Skeletal muscle tissue (tissue), 4 donors: ENCODE data around the gene DGKZ. TPM values are rescaled to one million over a fixed set of nuclear protein-coding genes. Genes with fewer than 3 reads are reported as not detected.

ENCODE experiments used
- H3K27ac ChIP-seq: one replicate; pipeline ENCODE4 v1.7.0; 2013; ENCODE audit warnings: mild to moderate bottlenecking, low read depth, low read length, inconsistent platforms
- H3K27me3 ChIP-seq, 3 donors: one replicate each; pipeline ENCODE4 v1.7.0; 2013; ENCODE audit warnings: low read length in 3 of 3; ENCODE audit not compliant: control insufficient read depth in 3 of 3, insufficient read depth in 3 of 3
- H3K36me3 ChIP-seq, 3 donors: one replicate each; pipeline ENCODE4 v1.7.0; 2013; ENCODE audit warnings: low read length in 3 of 3; ENCODE audit not compliant: control insufficient read depth in 3 of 3, insufficient read depth in 3 of 3
- H3K4me1 ChIP-seq, 3 donors: one replicate each; pipeline ENCODE4 v1.7.0; 2013; ENCODE audit warnings: low read length in 3 of 3, mild to moderate bottlenecking in 3 of 3; ENCODE audit not compliant: control insufficient read depth in 3 of 3, insufficient read depth in 3 of 3
- H3K4me3 ChIP-seq, 3 donors: one replicate each; pipeline ENCODE4 v1.7.0; 2013; ENCODE audit warnings: low read length in 3 of 3
- H3K9ac ChIP-seq, 3 donors: one replicate each; pipeline ENCODE4 v1.7.0; 2013; ENCODE audit warnings: low read length in 3 of 3, mild to moderate bottlenecking in 3 of 3, moderate library complexity in 2 of 3, low read depth in 1 of 3
- H3K9me3 ChIP-seq, 3 donors: one replicate each; pipeline ENCODE4 v1.7.0; 2013; ENCODE audit warnings: low read length in 3 of 3; ENCODE audit not compliant: control insufficient read depth in 3 of 3
- total RNA-seq: library from RNA; depleted of rRNA; stranded (reverse); fragments of >200 nt; gene quantifications from one replicate; pipeline ENCODE4 v1.2.3, GENCODE V29; 2014
- donor health status: Osteomylitis.

Gene DGKZ
- total RNA-seq, 1 donor from 2014 or later = 22.4 TPM

DNA sequence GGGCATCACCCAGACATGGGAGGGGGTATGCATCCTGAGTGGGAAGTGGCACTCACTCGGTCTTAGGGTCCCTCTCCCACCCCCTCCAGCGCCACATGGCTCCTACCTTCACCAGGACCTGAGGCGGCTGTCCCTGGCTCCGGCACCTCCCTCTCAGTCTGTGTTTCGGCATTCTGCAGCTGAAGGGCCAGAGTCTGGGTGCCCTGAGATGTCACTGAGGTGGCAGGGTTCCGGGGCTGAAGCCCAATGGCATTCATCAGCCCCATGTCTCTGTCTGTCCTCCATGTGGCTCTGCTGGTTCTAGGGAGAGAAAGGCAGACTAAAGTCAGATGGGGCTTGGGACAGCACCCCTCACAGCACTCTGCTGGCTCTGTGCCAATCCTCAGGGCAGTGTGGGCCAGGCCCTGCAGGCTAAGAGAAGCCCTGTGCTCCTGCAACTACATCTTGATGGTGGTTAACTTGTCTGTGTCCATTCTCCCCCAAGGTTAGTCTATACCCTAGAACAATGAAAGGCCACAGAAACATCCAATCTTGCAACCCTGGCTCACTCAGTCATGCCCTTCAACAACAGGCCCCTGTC, 61.2 kb downstream of the DGKZ start:
- Histone ChIP-seq H3K9ac (no peak overlapping the region), H3K27ac (no peak overlapping the region)

DNA sequence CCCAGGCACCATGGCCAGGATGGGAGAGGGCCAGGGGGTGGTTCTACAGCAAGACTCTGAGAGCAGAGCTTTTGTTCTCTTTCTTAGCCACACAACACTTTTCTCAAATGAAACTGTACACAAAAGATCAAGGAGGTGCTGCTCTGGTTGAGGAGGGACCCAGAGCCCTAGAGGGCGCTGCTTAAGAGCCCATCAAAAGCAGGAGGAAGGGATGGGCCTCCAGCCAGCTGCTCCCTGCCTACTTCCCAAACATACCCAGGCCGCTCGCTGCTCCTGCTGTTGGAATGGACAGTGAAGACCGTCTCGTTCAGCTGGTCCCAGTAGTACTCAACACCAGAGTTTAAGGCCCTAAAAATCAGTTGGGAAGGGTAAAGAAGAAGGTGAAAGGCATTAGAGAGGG, 62.8 kb downstream of the DGKZ start:
- H3K9me3 ChIP-seq = no peaks in the 10 kb centered on the region
- H3K4me3 ChIP-seq = no peak overlapping the region
- peaks cover 0 to under 1% (median 0%) of the 10 kb centered on the region in 3 donors for H3K4me1 ChIP-seq
- H3K36me3 ChIP-seq = peaks cover 38 to 44% (median 42%) of the 10 kb centered on the region in 3 donors
- no peaks in the 10 kb centered on the region for H3K27me3 ChIP-seq
- H3K27ac ChIP-seq = no peak overlapping the region
- H3K9ac ChIP-seq = no peak overlapping the region

More for the DNA sequence above, 61.2 kb downstream of the DGKZ start:
- Histone ChIP-seq H3K27me3 (no peaks in the 10 kb centered on the region), H3K36me3 (peaks cover 29 to 34% (median 30%) of the 10 kb centered on the region in 3 donors), H3K4me1 (peaks cover 0 to 8% (median 2%) of the 10 kb centered on the region in 3 donors), H3K9me3 (no peaks in the 10 kb centered on the region), H3K4me3 (no peak overlapping the region)

DNA sequence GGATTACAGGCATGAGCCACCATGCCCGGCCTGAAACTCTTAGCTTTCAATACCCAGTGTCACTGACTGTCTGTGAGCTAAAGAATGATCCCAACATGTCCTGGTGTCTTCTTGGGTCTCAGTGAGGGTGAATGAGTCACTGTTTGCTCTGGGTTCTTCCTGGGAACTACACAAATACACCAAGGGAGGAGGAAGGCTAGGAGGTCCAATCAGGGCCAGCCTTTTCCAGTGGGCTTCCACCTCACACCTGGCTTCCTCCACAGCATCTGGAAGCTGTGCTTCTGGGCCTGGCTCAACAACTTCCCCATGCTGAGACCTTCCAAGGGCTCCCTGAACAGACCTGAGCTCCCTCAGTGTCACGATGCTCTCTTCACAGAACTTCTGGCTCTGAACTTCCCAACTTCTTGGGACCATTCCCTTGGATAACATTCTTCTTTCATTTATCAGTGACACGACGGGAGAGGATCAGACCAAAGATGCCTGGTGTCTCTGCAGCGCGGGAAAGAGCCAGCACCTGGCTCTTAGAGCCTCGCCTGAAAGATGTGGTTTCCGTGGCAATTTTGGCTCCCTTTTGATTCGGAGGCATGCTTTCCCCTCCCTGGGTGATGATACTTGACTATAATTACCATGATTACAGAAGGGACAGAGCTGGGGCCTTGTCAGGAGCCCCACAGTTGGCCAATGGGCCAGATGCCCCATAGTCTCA, 66.7 kb downstream of the DGKZ start:
- Histone ChIP-seq H3K9ac (no peak overlapping the region), H3K4me3 (no peak overlapping the region), H3K27ac (no peak overlapping the region), H3K36me3 (peaks cover 34 to 48% (median 46%) of the 10 kb centered on the region in 3 donors), H3K4me1 (no peaks in the 10 kb centered on the region), H3K9me3 (no peaks in the 10 kb centered on the region), H3K27me3 (no peaks in the 10 kb centered on the region)

DNA sequence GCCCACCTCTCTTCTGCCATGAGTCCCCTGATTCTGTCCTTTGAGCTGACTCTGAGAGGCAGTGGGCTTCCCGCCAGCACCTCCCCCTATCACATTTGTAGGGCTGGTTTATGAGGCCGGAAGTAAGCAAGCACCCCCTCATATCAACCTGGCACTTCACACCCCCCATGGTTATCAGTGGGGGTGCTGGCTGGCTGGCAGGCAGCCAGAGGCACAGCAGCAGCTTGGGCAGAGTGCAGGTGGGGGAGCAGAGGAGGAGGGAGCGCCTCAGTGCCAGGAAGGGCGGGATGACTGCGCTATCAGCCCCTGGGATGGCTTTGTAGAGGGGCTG, 67.2 kb downstream of the DGKZ start:
- peaks cover 32 to 46% (median 44%) of the 10 kb centered on the region in 3 donors for H3K36me3 ChIP-seq
- no peak overlapping the region for H3K27ac ChIP-seq
- no peaks in the 10 kb centered on the region for H3K27me3 ChIP-seq
- no peaks in the 10 kb centered on the region for H3K9me3 ChIP-seq
- no peak overlapping the region for H3K9ac ChIP-seq
- no peaks in the 10 kb centered on the region for H3K4me1 ChIP-seq
- H3K4me3 ChIP-seq = no peak overlapping the region

DNA sequence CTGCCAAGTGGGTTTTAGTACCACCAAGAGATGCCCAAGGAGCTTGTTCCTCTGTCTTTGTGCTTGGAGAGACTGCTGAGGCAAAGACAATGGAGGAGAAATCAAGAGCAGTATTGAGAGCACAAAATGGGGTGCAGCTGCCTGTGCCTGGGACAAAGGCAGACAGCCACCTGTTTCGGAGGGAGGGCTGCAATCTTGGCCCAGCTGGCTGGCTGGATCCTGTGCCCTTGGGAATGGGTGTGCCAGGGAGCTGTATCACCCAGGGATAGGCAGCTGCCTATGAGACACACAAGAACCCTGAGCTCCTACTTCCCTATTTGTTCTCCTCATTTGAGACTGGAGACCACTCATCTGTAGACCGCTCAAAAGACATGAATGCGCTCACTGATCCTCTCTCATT, 67.6 kb downstream of the DGKZ start:
- no peak overlapping the region for H3K27ac ChIP-seq
- no peaks in the 10 kb centered on the region for H3K4me1 ChIP-seq
- no peak overlapping the region for H3K4me3 ChIP-seq
- H3K9ac ChIP-seq = no peak overlapping the region
- H3K27me3 ChIP-seq = no peaks in the 10 kb centered on the region
- H3K9me3 ChIP-seq = no peaks in the 10 kb centered on the region
- peaks cover 30 to 45% (median 40%) of the 10 kb centered on the region in 3 donors for H3K36me3 ChIP-seq

DNA sequence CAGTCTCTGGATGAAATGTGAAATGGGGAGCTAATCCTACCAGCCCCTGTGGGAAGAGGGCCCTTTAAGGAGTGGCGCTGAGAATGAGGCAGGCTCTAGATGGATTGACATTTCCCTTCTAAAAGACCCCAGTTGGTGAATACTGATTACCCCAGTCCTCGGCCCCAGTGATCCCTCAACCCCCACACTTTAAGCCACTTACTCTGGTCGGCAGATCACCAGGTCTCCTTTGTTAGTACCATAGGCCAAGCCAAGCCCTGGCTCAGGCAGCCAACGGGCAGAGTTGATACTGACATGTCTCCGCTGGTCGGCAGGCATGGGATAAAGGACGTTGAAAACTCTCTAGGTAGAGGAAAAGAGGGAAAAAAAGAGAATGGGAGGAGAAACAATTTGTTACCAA, 70.4 kb downstream of the DGKZ start:
- Histone ChIP-seq H3K4me1 (no peaks in the 10 kb centered on the region), H3K27ac (no peak overlapping the region), H3K9ac (no peak overlapping the region), H3K4me3 (no peak overlapping the region), H3K9me3 (no peaks in the 10 kb centered on the region), H3K27me3 (no peaks in the 10 kb centered on the region), H3K36me3 (peaks cover 29 to 41% (median 39%) of the 10 kb centered on the region in 3 donors)

DNA sequence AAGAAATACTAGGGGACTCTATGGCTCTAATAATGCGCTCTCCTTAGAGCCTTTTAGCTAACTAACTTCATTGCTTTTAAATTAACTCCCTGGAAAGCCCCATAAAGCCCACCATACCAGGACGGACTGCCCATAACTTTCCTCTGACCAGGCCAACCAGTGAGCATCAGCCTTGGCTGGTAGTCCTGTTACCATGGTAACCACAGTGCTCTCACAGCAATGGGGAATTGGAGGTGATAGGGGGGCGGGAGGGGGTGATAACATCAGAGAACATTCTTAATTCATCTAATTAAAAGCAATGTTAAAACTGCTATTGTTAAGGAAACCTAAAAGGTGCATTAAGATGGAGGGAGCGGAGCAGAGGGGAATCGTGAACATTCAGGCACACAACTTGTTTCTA, 71.5 kb downstream of the DGKZ start:
- Histone ChIP-seq H3K27ac (no peak overlapping the region), H3K36me3 (peaks cover 26 to 40% (median 39%) of the 10 kb centered on the region in 3 donors), H3K27me3 (no peaks in the 10 kb centered on the region), H3K9me3 (no peaks in the 10 kb centered on the region), H3K9ac (no peak overlapping the region), H3K4me3 (no peak overlapping the region), H3K4me1 (no peaks in the 10 kb centered on the region)

DNA sequence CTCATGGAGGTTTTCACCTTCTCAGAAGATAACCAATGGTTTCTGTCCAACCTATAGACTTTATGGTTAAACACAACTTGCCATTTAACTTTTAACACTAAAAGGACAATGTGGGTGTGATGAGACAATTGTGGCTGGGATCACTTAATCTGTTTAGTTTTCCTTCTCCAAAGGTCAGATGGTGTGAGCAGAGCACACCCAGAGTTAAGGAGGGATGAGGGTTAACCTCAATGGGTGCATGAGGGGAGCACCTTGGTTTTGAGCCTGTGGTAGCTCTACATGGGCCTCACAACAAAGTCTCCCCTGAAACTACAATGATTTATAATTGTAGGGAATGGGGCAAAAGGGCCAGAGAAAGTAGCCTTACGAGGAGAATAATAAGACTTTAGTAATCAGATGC, 73.2 kb downstream of the DGKZ start:
- Histone ChIP-seq H3K36me3 (peaks cover 14 to 24% (median 23%) of the 10 kb centered on the region in 3 donors), H3K4me3 (no peak overlapping the region), H3K27me3 (no peaks in the 10 kb centered on the region), H3K4me1 (no peaks in the 10 kb centered on the region), H3K9me3 (no peaks in the 10 kb centered on the region), H3K27ac (no peak overlapping the region), H3K9ac (no peak overlapping the region)

DNA sequence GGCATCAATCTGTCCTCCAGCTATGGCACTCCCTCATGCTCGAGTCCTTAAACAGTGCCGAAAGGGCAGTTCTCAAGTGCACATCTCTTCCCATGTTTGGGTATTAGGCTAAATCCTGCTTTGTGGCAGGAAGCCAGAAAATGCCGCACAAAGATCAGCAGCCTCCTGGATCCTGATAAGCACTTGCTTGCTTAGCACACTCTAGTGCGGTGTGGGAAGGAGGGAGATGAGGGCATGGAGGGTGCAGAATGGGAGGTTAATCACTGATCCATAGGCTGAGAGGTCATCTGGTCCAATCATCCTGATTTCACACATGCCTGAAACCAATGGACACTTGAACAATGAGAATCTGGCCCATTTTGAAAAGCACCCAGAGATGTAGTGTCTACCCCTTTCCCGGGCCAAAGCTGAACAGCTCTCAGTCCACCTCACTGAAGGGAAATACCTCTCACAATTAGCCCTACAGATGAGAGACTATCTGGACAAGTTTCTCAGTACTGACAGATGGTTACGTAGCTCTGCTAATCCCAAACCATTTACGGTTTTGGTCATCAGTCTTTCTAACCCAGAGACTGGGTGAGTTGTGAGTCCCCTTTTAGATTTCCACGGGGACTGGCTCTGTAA, 74.1 kb downstream of the DGKZ start:
- peaks cover 13 to 18% (median 17%) of the 10 kb centered on the region in 3 donors for H3K36me3 ChIP-seq
- no peak overlapping the region for H3K9ac ChIP-seq
- H3K4me1 ChIP-seq = no peaks in the 10 kb centered on the region
- H3K4me3 ChIP-seq = no peak overlapping the region
- no peak overlapping the region for H3K27ac ChIP-seq
- H3K9me3 ChIP-seq = no peaks in the 10 kb centered on the region
- H3K27me3 ChIP-seq = no peaks in the 10 kb centered on the region

DNA sequence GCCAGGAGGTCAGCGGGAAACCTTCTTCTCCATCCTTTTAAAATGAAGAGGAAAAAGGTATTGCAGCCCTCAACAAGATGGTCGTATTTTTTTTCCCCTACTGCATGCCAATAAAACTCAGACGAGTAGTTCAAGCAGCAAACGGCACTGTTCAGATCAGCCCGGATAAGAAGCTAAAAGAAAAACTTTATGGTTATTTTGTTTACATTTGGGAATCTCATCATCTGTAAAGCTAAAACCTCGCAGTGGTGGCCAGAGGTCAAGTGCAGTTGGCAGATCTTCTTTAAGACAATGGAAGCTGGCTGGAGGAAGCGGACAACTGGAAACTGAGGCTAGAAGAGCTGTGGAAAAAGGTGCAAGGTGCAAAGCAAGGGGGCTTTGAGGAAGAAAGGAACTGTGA, 75.3 kb downstream of the DGKZ start:
- Histone ChIP-seq H3K4me1 (peaks cover 0 to 2% (median 0%) of the 10 kb centered on the region in 3 donors), H3K4me3 (no peak overlapping the region), H3K9me3 (no peaks in the 10 kb centered on the region), H3K27me3 (no peaks in the 10 kb centered on the region), H3K36me3 (peaks cover 9 to 12% (median 10%) of the 10 kb centered on the region in 3 donors), H3K9ac (no peak overlapping the region), H3K27ac (no peak overlapping the region)
